WERI-Rb-1 (cell line): Measurements from ENCODE around the gene NCKIPSD.

Experiments
- DNase-seq: peaks from one replicate; pipeline ENCODE4 v3.0.0-alpha.2; 2020
- H3K27ac ChIP-seq: fragments of 250-450 bp; sonication (Bioruptor Pico); 2 replicates; pipeline ENCODE4 v1.5.1; 2020; ENCODE audit warnings: mild to moderate bottlenecking, moderate library complexity
- H3K27me3 ChIP-seq: fragments of 250-450 bp; sonication (Bioruptor Pico); 2 replicates; pipeline ENCODE4 v1.5.1; 2021; ENCODE audit warnings: mild to moderate bottlenecking, low read depth, moderate library complexity; ENCODE audit not compliant: insufficient read depth, severe bottlenecking
- H3K36me3 ChIP-seq: fragments of 250-450 bp; sonication (Bioruptor Pico); 2 replicates; pipeline ENCODE4 v1.5.1; 2020; ENCODE audit warnings: mild to moderate bottlenecking, moderate library complexity
- H3K4me3 ChIP-seq: 2 replicates; pipeline ENCODE4 v1.5.1; 2011; ENCODE audit warnings: low read depth, mild to moderate bottlenecking, control low read depth, low read length
- H3K9me3 ChIP-seq: fragments of 250-450 bp; sonication (Bioruptor Pico); 2 replicates; pipeline ENCODE4 v1.5.1; 2021; ENCODE audit warnings: mild to moderate bottlenecking, moderate library complexity; ENCODE audit not compliant: severe bottlenecking
- TF ChIP-seq, protein P1 (sequence below): IDR thresholded peaks from 2 replicates; pipeline ENCODE4 v1.5.1; 2011; ENCODE audit warnings: low read depth, mild to moderate bottlenecking, control low read depth, inconsistent platforms, low read length

The NCKIPSD gene

DNA sequence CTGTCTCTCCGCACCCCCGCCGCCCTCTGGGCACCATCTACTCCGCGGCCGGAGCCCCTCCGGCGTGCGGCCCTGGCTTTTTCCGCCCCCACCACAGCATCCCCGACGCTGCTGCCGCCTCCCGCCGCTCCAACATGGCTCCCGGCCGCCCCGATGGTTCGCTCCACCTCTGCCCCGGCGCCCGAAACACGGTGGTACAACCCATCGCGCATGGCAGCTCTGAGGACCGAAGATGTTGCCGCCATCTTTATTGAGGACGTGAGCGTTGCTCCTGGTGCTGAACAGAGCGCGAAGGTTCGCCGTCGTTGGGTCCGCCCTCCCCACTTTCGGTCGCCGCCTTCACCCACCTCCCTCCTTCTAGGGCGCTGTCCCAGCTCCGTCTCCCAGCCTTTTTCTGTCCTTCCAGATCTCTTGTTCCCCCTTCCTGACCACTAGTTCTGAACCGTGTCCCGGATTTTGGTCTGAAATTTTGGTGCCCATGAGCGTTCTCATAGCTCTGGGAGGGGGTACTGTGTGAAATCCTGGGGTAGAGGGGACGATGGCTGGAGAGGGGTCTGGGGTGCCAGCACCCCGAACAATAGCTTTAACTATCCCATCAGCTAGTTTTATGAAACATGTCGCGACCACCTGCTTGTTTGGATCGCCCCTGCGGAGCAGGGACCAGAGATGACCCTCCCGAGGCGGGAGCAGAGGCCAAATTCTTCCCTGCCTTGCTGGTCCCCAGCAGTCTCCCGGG, 22.8 kb downstream of the NCKIPSD start, which contains the start of gene CELSR3:
Gene CELSR3, minus strand, starts transcription at position 134 of the 736 bp plus-strand sequence. CDS start 252 bp downstream, outside the sequence.
- TF ChIP-seq, protein P1, sequence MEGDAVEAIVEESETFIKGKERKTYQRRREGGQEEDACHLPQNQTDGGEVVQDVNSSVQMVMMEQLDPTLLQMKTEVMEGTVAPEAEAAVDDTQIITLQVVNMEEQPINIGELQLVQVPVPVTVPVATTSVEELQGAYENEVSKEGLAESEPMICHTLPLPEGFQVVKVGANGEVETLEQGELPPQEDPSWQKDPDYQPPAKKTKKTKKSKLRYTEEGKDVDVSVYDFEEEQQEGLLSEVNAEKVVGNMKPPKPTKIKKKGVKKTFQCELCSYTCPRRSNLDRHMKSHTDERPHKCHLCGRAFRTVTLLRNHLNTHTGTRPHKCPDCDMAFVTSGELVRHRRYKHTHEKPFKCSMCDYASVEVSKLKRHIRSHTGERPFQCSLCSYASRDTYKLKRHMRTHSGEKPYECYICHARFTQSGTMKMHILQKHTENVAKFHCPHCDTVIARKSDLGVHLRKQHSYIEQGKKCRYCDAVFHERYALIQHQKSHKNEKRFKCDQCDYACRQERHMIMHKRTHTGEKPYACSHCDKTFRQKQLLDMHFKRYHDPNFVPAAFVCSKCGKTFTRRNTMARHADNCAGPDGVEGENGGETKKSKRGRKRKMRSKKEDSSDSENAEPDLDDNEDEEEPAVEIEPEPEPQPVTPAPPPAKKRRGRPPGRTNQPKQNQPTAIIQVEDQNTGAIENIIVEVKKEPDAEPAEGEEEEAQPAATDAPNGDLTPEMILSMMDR, result no peak
- DNase-seq, result peak; percentile 90
- Histone ChIP-seq H3K27me3 (no peaks in the 10 kb centered on the region), H3K27ac (peak within 1 kb of the TSS; percentile 97), H3K36me3 (peaks cover 59% of the 10 kb centered on the region), H3K4me3 (peak within 1 kb of the TSS; percentile 82), H3K9me3 (peaks cover 20% of the 10 kb centered on the region)

DNA sequence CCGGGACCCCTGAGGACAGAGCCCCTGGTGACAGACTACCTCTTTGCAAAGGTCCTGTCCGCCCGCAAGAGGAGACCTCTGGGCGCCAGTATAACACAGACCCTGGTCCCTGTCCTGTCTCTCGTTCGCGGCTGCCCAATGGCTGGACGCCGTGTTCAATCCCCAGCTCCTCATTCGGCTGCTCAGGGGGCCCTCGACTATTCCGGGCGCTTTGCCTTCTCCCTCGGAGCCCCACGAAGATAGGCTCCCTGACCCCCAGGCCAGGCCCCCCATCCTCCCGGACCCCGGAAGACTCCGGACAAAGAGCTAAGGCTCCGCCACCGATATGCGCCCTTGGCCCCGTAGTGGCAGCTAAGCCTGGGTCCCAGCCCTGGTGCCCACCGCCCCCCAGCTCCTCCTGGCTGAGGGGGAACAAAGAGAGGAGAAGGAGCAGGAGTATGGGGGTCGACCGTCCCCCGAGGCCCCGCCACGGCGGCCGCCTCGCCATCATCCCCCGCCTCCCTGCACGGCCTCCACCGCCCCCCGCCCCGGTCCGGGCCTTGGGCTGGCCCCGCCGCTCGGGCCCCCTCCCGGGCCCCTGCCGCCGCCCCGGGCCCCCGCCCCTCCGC, 23.5 kb downstream of the NCKIPSD start:
- Histone ChIP-seq H3K36me3 (peaks cover 66% of the 10 kb centered on the region), H3K9me3 (peaks cover 20% of the 10 kb centered on the region), H3K27me3 (no peaks in the 10 kb centered on the region), H3K4me3 (peak overlapping the region; percentile 82), H3K27ac (peak overlapping the region; percentile 97)
- DNase-seq, result no peak
- TF ChIP-seq, protein P1, result no peak

DNA sequence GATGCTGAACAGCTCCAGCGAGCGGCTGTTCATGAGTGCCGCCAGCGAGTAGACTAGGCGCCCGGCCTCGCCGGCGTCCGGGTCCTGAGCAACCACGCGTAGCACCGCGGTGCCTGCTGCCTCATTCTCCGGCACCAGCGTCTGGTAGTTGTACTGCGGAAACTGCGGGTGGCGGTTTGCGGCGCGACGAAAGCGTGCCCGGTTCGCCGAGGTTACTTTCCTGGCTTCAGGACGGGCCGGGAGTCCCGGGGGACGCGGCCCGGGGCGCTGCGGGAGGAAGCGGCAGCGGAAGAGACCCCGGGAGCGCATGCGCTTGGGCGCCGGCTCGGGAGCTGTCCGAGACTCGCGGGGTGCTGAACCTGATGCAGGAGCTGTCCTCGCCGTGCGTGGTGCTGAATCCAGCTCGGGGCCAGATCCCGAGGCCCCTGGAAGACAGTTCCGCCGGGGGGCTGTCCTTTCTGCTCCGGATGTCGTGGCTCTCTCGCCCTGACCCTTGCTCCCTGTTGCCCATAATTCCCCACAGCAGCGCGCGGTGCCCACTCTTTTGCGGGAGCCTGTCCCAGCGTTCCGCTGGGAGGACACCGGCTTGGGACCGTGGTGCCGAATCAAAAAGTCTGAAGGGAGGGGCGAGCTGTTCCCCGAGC, 24.1 kb downstream of the NCKIPSD start:
- DNase-seq, result no peak
- Histone ChIP-seq H3K9me3 (peaks cover 20% of the 10 kb centered on the region), H3K27me3 (no peaks in the 10 kb centered on the region), H3K4me3 (peak overlapping the region; percentile 82), H3K36me3 (peaks cover 67% of the 10 kb centered on the region), H3K27ac (peak overlapping the region; percentile 97)
- TF ChIP-seq, protein P1, result no peak

DNA sequence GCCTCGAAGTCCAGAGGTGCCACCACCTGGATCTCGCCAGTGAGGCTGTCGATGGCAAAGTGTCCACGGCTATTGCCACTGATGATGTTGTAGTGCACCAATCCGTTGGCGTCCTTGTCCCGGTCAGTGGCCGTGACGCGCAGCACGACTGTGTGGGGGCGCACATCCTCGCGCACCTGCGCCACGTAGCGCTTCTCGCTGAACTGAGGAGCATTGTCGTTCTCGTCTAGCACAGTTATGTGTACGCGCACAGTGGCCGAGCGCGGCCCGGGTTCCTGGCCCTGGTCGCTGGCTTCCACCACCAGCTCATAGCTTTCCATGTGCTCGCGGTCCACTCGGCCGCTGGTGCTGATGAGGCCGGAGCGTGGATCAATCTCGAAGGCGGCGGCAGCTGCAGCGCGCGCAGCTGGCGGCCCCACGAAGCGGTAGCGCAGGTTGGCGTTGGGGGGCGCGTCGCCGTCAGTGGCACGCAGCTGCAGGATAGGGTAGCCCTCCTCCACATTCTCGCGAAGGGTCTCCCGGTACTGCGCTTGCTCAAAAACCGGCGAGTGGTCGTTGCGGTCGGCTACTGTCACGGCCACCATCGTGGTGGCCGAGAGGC, 24.8 kb downstream of the NCKIPSD start:
- H3K27ac ChIP-seq, result no peak overlapping the region
- peaks cover 20% of the 10 kb centered on the region for H3K9me3 ChIP-seq
- H3K27me3 ChIP-seq, result no peaks in the 10 kb centered on the region
- no peak for DNase-seq
- TF ChIP-seq, protein P1, result no peak
- H3K36me3 ChIP-seq, result peaks cover 67% of the 10 kb centered on the region
- H3K4me3 ChIP-seq, result no peak overlapping the region

DNA sequence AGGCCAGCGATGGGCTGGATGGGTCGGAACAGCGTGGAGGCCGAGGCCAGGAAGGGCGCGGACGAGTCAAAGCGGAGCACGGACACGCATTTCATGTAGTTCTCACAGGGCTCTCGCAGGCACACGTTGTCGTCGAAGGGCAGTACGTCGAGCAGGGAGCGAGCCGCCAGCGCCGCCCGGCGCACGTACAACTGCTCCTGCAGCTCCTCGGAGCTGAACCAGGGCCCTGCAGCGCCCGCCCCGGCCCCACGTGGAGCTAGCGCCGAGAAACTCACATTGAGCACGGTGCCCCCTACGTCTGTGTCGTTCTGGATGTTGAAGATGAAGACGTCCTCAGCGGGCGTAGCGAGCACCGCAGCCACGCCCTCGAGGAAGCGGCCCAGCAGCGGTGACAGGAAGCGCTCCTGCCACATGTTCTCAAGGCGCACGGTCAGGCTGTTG, 28.9 kb downstream of the NCKIPSD start:
- Histone ChIP-seq H3K27me3 (no peaks in the 10 kb centered on the region), H3K36me3 (peaks cover 94% of the 10 kb centered on the region), H3K27ac (no peak overlapping the region), H3K4me3 (no peak overlapping the region), H3K9me3 (peaks cover 19% of the 10 kb centered on the region)
- no peak for DNase-seq
- TF ChIP-seq, protein P1, result no peak
